ENCODE results near the gene ATP10A.
"Not testable (repeated sequence)": the region's sequence is repeated elsewhere in the genome, so short reads cannot be mapped to it uniquely, and the experiment has no call there.

The ATP10A gene

DNA sequence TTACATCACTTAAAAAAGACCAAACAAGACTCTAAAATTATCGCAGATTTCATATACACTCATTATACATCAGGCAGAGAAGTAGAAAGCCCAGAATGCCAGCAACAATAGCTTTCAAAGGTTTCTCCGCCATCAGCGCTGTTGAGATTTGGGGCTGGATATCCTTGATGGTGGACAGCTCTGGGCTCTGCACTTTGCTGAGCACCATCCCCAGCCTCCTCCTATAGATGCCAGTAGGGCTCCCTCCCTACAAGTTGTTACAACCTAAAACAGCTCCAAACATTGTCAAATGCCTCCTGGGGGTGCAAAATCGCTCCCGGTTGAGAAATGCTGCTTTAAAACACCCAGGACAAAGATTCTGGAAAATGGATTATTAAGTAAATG is 73.5 kb downstream of the ATP10A start:
- no peak for DNase-seq

- DNase-seq, result no peak
Observed at GRCh38 chr15:25789211-25789610, 73.9 kb downstream of the ATP10A start.

GRCh38 chr15:25787855-25788520 is 75.1 kb downstream of the ATP10A start:
- DNase-seq, result no peak

DNA sequence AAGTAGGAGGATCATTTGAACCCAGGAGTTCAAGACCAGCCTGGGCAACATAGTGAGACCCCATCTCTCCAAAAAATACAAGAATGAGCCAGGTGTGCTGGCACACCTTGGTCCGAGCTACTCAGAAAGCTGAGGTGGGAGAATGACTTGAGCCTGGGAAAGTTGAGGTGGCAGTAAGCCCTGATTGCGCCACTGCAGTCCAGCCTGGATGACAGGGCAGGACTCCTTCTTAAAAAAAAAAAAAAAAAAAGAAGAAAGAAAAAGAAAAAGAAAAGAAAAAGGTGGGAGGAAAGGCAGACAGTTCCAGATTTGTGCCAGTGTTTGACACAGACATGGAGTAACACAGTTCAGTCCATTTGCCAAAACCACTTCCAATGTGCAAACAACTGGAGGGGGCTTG is 75.7 kb downstream of the ATP10A start:
- no peak for DNase-seq

DNA sequence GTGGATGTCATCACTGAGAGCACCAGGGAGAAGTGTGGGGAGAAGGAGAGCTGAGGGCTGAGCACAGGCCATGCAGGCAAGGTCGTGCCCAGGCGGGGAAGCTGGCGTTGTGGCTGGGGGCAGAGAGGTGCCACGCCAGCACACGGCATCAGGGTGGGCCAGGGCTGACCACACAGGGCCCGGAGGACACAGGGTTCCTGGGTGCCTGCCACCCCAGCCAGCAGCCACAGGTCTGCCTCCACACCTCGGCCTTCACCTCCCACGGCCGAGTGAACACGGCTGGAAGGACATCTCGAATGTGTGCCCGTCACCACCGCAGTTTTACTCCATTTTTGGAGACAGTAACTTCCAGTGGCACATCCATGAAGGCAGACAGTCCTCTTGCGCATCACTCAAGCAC is 77.1 kb downstream of the ATP10A start:
- no peak for DNase-seq

DNA sequence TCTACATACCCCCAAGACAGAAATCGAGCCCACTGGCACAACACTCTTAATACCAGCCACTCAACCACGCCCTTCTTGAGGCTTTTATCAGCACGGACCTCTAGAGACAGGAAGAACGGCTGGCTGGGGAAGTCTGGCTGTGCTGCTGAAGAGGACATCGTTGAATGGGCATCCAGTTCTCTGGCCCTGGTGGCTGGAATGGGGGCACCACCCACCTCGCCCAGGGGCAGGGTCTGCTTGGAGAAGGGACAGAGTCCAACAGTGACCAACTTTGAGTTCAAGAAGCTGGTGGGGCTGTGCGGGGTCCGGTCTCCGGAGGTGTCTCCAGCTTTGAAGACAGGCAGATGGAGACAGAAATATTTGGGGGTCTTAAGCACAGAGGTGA is 77.5 kb downstream of the ATP10A start:
- no peak for DNase-seq

GRCh38 chr15:25784876-25785640 is 78.1 kb downstream of the ATP10A start:
- DNase-seq, result no peak

GRCh38 chr15:25783607-25784540 is 79.3 kb downstream of the ATP10A start:
- DNase-seq, result no peak

- DNase-seq, result no peak
Observed at GRCh38 chr15:25783134-25783533, 80.0 kb downstream of the ATP10A start.

- DNase-seq, result peak; percentile 33
Observed at GRCh38 chr15:25780479-25781255, 82.5 kb downstream of the ATP10A start.

DNA sequence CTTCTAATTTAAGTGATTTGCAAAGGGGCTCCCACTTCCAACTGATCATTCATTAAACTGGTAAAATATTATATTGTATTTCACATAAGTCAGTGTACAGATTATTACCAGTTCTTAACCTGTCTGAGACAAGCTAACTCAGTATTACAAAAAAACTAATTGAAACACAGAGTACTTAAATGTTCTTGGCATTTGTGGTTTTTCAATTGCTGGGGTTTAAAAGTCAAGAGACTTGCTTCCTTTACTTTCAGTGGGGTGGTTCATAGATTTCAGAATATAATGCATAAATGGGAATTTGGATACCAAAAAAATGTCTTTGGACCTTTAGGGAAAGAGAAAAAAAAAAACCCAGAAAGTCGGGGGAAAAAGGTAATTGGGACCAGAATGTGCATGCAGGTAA is 85.0 kb downstream of the ATP10A start:
- DNase-seq, result no peak

- no peak for DNase-seq
Observed at GRCh38 chr15:25777037-25777436, 86.1 kb downstream of the ATP10A start.

- DNase-seq, result no peak
Observed at GRCh38 chr15:25776071-25776746, 86.9 kb downstream of the ATP10A start.

GRCh38 chr15:25775317-25775912 is 87.7 kb downstream of the ATP10A start:
- DNase-seq, result peak; percentile 71

GRCh38 chr15:25774871-25775270 is 88.3 kb downstream of the ATP10A start:
- no peak for DNase-seq

DNA sequence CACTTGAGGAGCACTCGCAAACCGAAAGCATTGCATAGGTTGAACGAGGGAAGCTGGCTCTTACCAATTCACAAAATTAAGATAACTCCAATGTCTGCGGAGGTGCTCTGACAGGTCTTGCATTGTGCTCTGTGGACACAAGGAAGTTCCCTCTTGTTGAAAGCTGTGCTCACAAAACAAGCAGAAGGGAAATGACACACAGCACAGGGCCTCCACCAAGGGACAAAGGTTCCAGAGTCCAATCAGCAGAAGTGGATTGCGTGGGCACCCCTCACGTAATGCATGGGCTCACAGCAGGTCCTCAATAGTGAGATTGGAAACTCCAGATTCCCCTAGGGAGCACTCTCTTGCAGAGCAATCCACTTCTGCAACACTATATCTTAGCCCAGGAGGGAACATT is 89.9 kb downstream of the ATP10A start:
- no peak for DNase-seq

- no peak for DNase-seq
Observed at GRCh38 chr15:25772500-25772899, 90.6 kb downstream of the ATP10A start.

- DNase-seq, result not testable (repeated sequence)
Observed at GRCh38 chr15:25771736-25772135, 91.4 kb downstream of the ATP10A start.

DNA sequence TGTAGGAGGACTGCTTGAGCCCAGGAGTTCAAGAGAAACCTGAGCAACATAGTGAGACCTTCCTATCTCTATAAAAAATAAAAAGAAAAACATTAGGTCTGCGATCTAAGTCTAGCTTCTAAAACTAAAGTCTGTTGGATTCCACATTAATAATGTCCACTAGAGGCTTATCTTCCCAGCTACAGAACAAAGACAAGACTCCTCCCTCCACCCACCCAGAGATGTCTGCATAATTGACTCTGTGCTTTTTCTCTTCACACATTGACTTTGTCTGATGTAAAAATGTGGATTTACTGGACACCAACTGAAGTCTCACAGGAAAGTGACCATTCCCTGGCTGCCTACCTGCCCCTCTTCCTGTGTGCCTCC is 91.8 kb downstream of the ATP10A start:
- no peak for DNase-seq

DNA sequence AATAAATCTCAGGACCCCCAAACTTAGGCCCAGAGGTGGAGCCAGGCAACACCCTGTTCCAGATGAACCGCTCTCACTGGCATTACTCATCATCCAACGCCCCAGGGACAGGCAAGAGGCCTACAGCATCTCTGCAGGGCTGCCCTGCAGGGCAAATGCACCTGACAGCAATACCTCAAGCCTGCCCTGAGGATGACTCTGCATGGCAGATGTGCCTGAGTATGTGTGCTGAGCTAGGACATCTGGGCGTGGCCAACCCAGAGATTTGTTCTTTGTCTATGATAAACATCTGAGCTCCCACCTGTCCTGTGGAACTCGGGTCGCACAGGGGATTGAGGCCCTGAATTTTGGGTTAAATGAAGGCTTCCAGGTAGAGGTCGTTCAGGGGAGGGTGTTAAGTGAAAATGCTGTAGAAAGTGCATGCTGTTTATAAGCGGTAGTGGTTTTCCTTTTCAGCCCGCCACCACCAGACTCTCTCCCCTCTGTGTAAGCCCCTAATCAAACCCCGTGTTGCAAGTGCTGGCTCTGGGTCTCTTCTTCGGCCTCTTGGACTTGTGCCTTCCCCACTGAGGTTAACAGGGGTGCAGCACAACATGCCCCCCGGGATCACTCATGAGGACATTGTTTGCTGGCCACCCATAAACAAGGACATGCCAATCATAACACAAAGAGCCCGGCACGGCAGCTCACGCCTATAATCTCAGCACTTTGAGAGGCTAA is 92.3 kb downstream of the ATP10A start:
- no peak for DNase-seq

GRCh38 chr15:25770031-25770430 is 93.1 kb downstream of the ATP10A start:
- DNase-seq, result no peak
